ENCODE results near the gene METTL21A.
A peak's percentile ranks its signal among the peaks of the same experiment; 100 is the strongest.
"Not testable (repeated sequence)": the region's sequence is repeated elsewhere in the genome, so short reads cannot be mapped to it uniquely, and the experiment has no call there.

Gene METTL21A

GRCh38 chr2:207625014-207625907 is at the start of gene METTL21A:
Gene METTL21A (minus strand): TSS chr2:207625394. CDS start chr2:207624375, 1,019 bp downstream.
- peaks cover 6% of the 10 kb centered on the region for H3K27me3 Mint-ChIP-seq (ENCODE audit: low read depth)
- H3K27ac Mint-ChIP-seq = peak within 1 kb of the TSS; percentile 95
- peak within 1 kb of the TSS; percentile 89 for H3K4me3 Mint-ChIP-seq
- H3K36me3 Mint-ChIP-seq (ENCODE audit: low read depth) = peaks cover 8% of the 10 kb centered on the region
- no peaks in the 10 kb centered on the region for H3K9me3 Mint-ChIP-seq
- H3K4me1 Mint-ChIP-seq (ENCODE audit: low read depth) = peaks cover 23% of the 10 kb centered on the region

GRCh38 chr2:207674826-207675225 is 49.6 kb upstream of the METTL21A start:
- no peaks in the 10 kb centered on the region for H3K36me3 Mint-ChIP-seq (ENCODE audit: low read depth)
- no peak overlapping the region for H3K4me3 Mint-ChIP-seq
- H3K4me1 Mint-ChIP-seq (ENCODE audit: low read depth) = no peaks in the 10 kb centered on the region
- peaks cover 3% of the 10 kb centered on the region for H3K27me3 Mint-ChIP-seq (ENCODE audit: low read depth)
- no peak overlapping the region for H3K27ac Mint-ChIP-seq
- no peaks in the 10 kb centered on the region for H3K9me3 Mint-ChIP-seq

GRCh38 chr2:207674266-207674774 is 49.1 kb upstream of the METTL21A start:
- Mint-ChIP-seq H3K4me1 (ENCODE audit: low read depth) (no peaks in the 10 kb centered on the region), H3K27me3 (ENCODE audit: low read depth) (no peaks in the 10 kb centered on the region), H3K27ac (no peak overlapping the region), H3K4me3 (no peak overlapping the region), H3K9me3 (no peaks in the 10 kb centered on the region), H3K36me3 (ENCODE audit: low read depth) (no peaks in the 10 kb centered on the region)

GRCh38 chr2:207673431-207673830 is 48.2 kb upstream of the METTL21A start:
- Mint-ChIP-seq H3K36me3 (ENCODE audit: low read depth) (no peaks in the 10 kb centered on the region), H3K4me3 (no peak overlapping the region), H3K9me3 (no peaks in the 10 kb centered on the region)

GRCh38 chr2:207670887-207671286 is 45.7 kb upstream of the METTL21A start:
- H3K4me1 Mint-ChIP-seq (ENCODE audit: low read depth) = no peaks in the 10 kb centered on the region
- H3K27ac Mint-ChIP-seq = no peak overlapping the region
- no peaks in the 10 kb centered on the region for H3K36me3 Mint-ChIP-seq (ENCODE audit: low read depth)
- H3K9me3 Mint-ChIP-seq = no peaks in the 10 kb centered on the region
- H3K27me3 Mint-ChIP-seq (ENCODE audit: low read depth) = no peaks in the 10 kb centered on the region
- H3K4me3 Mint-ChIP-seq = no peak overlapping the region

More at GRCh38 chr2:207673431-207673830, 48.2 kb upstream of the METTL21A start:
- Mint-ChIP-seq H3K4me1 (ENCODE audit: low read depth) (no peaks in the 10 kb centered on the region), H3K27me3 (ENCODE audit: low read depth) (no peaks in the 10 kb centered on the region), H3K27ac (no peak overlapping the region)

GRCh38 chr2:207663870-207664545 is 38.8 kb upstream of the METTL21A start:
- H3K4me3 Mint-ChIP-seq = no peak overlapping the region
- H3K27ac Mint-ChIP-seq = no peak overlapping the region
- H3K4me1 Mint-ChIP-seq (ENCODE audit: low read depth) = no peaks in the 10 kb centered on the region
- no peaks in the 10 kb centered on the region for H3K36me3 Mint-ChIP-seq (ENCODE audit: low read depth)
- H3K9me3 Mint-ChIP-seq = no peaks in the 10 kb centered on the region
- no peaks in the 10 kb centered on the region for H3K27me3 Mint-ChIP-seq (ENCODE audit: low read depth)

GRCh38 chr2:207662203-207662602 is 37.0 kb upstream of the METTL21A start:
- Mint-ChIP-seq H3K27ac (no peak overlapping the region), H3K36me3 (ENCODE audit: low read depth) (no peaks in the 10 kb centered on the region), H3K9me3 (no peaks in the 10 kb centered on the region), H3K4me3 (no peak overlapping the region), H3K27me3 (ENCODE audit: low read depth) (no peaks in the 10 kb centered on the region), H3K4me1 (ENCODE audit: low read depth) (no peaks in the 10 kb centered on the region)

- H3K9me3 Mint-ChIP-seq = no peaks in the 10 kb centered on the region
- no peaks in the 10 kb centered on the region for H3K27me3 Mint-ChIP-seq (ENCODE audit: low read depth)
- no peak overlapping the region for H3K27ac Mint-ChIP-seq
- H3K4me1 Mint-ChIP-seq (ENCODE audit: low read depth) = no peaks in the 10 kb centered on the region
- no peak overlapping the region for H3K4me3 Mint-ChIP-seq
- no peaks in the 10 kb centered on the region for H3K36me3 Mint-ChIP-seq (ENCODE audit: low read depth)
These were observed 35.8 kb upstream of the METTL21A start for GRCh38 chr2:207660994-207661393.

- no peaks in the 10 kb centered on the region for H3K27me3 Mint-ChIP-seq (ENCODE audit: low read depth)
- H3K36me3 Mint-ChIP-seq (ENCODE audit: low read depth) = no peaks in the 10 kb centered on the region
- H3K4me3 Mint-ChIP-seq = no peak overlapping the region
- no peaks in the 10 kb centered on the region for H3K4me1 Mint-ChIP-seq (ENCODE audit: low read depth)
- no peaks in the 10 kb centered on the region for H3K9me3 Mint-ChIP-seq
- no peak overlapping the region for H3K27ac Mint-ChIP-seq
These were observed 33.0 kb upstream of the METTL21A start for GRCh38 chr2:207658156-207658555.

- H3K27ac Mint-ChIP-seq = no peak overlapping the region
- H3K4me1 Mint-ChIP-seq (ENCODE audit: low read depth) = no peaks in the 10 kb centered on the region
- H3K36me3 Mint-ChIP-seq (ENCODE audit: low read depth) = no peaks in the 10 kb centered on the region
- no peaks in the 10 kb centered on the region for H3K9me3 Mint-ChIP-seq
- H3K27me3 Mint-ChIP-seq (ENCODE audit: low read depth) = no peaks in the 10 kb centered on the region
- no peak overlapping the region for H3K4me3 Mint-ChIP-seq
These were observed 29.8 kb upstream of the METTL21A start for GRCh38 chr2:207655000-207655399.

- not testable (repeated sequence) for H3K27ac Mint-ChIP-seq; H3K36me3 Mint-ChIP-seq (ENCODE audit: low read depth); H3K27me3 Mint-ChIP-seq (ENCODE audit: low read depth)
These were observed 21.4 kb upstream of the METTL21A start for GRCh38 chr2:207646582-207646981.

GRCh38 chr2:207643892-207644291 is 18.7 kb upstream of the METTL21A start:
- Mint-ChIP-seq H3K4me3 (no peak overlapping the region), H3K27me3 (ENCODE audit: low read depth) (peaks cover 7% of the 10 kb centered on the region), H3K9me3 (peaks cover 18% of the 10 kb centered on the region), H3K27ac (no peak overlapping the region), H3K36me3 (ENCODE audit: low read depth) (peaks cover 2% of the 10 kb centered on the region), H3K4me1 (ENCODE audit: low read depth) (no peaks in the 10 kb centered on the region)

More at GRCh38 chr2:207646582-207646981, 21.4 kb upstream of the METTL21A start:
- H3K4me3 Mint-ChIP-seq; H3K9me3 Mint-ChIP-seq; H3K4me1 Mint-ChIP-seq (ENCODE audit: low read depth): not testable (repeated sequence)

GRCh38 chr2:207640661-207641060 is 15.5 kb upstream of the METTL21A start:
- Mint-ChIP-seq H3K27me3 (ENCODE audit: low read depth) (no peaks in the 10 kb centered on the region), H3K4me1 (ENCODE audit: low read depth) (no peaks in the 10 kb centered on the region), H3K4me3 (no peak overlapping the region), H3K27ac (no peak overlapping the region), H3K36me3 (ENCODE audit: low read depth) (peaks cover 2% of the 10 kb centered on the region), H3K9me3 (peaks cover 18% of the 10 kb centered on the region)

- Mint-ChIP-seq H3K9me3 (peaks cover 18% of the 10 kb centered on the region), H3K36me3 (ENCODE audit: low read depth) (peaks cover 2% of the 10 kb centered on the region), H3K27ac (no peak overlapping the region), H3K4me3 (no peak overlapping the region), H3K4me1 (ENCODE audit: low read depth) (no peaks in the 10 kb centered on the region), H3K27me3 (ENCODE audit: low read depth) (no peaks in the 10 kb centered on the region)
These were observed 15.0 kb upstream of the METTL21A start for GRCh38 chr2:207640160-207640559.

GRCh38 chr2:207639288-207639687 is 14.1 kb upstream of the METTL21A start:
- not testable (repeated sequence) for H3K36me3 Mint-ChIP-seq (ENCODE audit: low read depth); H3K4me3 Mint-ChIP-seq; H3K4me1 Mint-ChIP-seq (ENCODE audit: low read depth); H3K27me3 Mint-ChIP-seq (ENCODE audit: low read depth); H3K27ac Mint-ChIP-seq
- peaks cover 18% of the 10 kb centered on the region for H3K9me3 Mint-ChIP-seq

Measured in T-helper 1 cell treated with Interleukin-12 subunit alpha and Interleukin-12 subunit beta and Interleukin-4 antibody, amounts not matched to agents 30 μg/mL and 1 μg/mL, for 36 hours (primary cell).